K562 (cell line): Measurements from ENCODE around the gene ZNF460. TPM values are rescaled to one million over a fixed set of nuclear protein-coding genes. Genes with fewer than 3 reads are reported as not detected.

Source experiments
- BCL6 ChIP-seq: fragments of 250-450 bp; sonication (Bioruptor Pico); IDR thresholded peaks from 2 replicates; pipeline ENCODE4 v1.4.0; 2020
- CEBPG ChIP-seq, 3 experiments: fragments of 200-800 bp in 1 of 3; sonication (Bioruptor generic) in 1 of 3; sonication (generic) in 1 of 3; formaldehyde crosslinking in 1 of 3; IDR thresholded peaks in 2 of 3; conservative IDR thresholded peaks in 1 of 3; 2 replicates each; pipeline versions ENCODE4 v1.6.1 to v1.8.0; 2016 to 2022; ENCODE audit warnings: missing compliant biosample characterization in 2 of 3, missing genetic modification characterization in 2 of 3, mild to moderate bottlenecking in 1 of 3, missing genetic modification reagents in 1 of 3
- EP400 ChIP-seq: fragments of 450-650 bp; IDR thresholded peaks from 2 replicates; pipeline ENCODE4 v1.6.1; 2017; ENCODE audit warnings: antibody characterized with exemption, mild to moderate bottlenecking, moderate library complexity
- JUND ChIP-seq, 2 experiments: IDR thresholded peaks; 2 replicates in 1 of 2; 3 replicates in 1 of 2; pipeline ENCODE4 v1.6.1; 2011; ENCODE audit warnings: borderline replicate concordance in 2 of 2, low read depth in 2 of 2, low read length in 2 of 2, improper control_type of control experiment in 1 of 2, missing biosample characterization in 1 of 2, missing genetic modification characterization in 1 of 2, missing genetic modification reagents in 1 of 2
- POLR2A ChIP-seq: fragments of 450-650 bp; conservative IDR thresholded peaks from 2 replicates; pipeline ENCODE4 v1.6.1; 2016
- SIRT6 ChIP-seq: IDR thresholded peaks from one replicate; pipeline ENCODE4 v1.6.1; 2012; ENCODE audit warnings: low read depth, mild to moderate bottlenecking, control low read depth, inconsistent platforms, low read length, moderate library complexity
- SOX6 ChIP-seq: fragments of 450-650 bp; IDR thresholded peaks from 2 replicates; pipeline ENCODE4 v1.6.1; 2014; ENCODE audit warnings: mild to moderate bottlenecking
- ZNF318 ChIP-seq, 2 experiments: fragments of 450-650 bp; IDR thresholded peaks; 2 replicates each; pipeline ENCODE4 v1.6.1; 2016; ENCODE audit warnings: mild to moderate bottlenecking in 2 of 2, borderline replicate concordance in 1 of 2, low read depth in 1 of 2, moderate library complexity in 1 of 2
- ZNF407 ChIP-seq: fragments of 450-650 bp; IDR thresholded peaks from 2 replicates; pipeline ENCODE4 v1.6.1; 2016; ENCODE audit warnings: low read depth
- ZZZ3 ChIP-seq: fragments of 450-650 bp; IDR thresholded peaks from 2 replicates; pipeline ENCODE4 v1.6.1; 2016; ENCODE audit warnings: antibody characterized with exemption, mild to moderate bottlenecking, moderate library complexity
- polyA plus RNA-seq, 8 experiments: library from polyadenylated mRNA; depleted of rRNA in 4 of 8; stranded (reverse) in 5 of 8; unstranded in 3 of 8; fragments of >200 nt; fragmentation: Nextera tagmentation in 2 of 8; fragmentation: Illumina TruSeq in 1 of 8; extraction: Ambion mirVana in 2 of 8; extraction: Trizol in 1 of 8; gene quantifications; 2 replicates each; pipeline versions ENCODE4 v1.2.1 to v1.2.3, GENCODE V29; 2011 to 2014; ENCODE audit warnings: inconsistent platforms in 1 of 8, missing spikeins in 1 of 8
- total RNA-seq, 7 experiments: library from RNA; depleted of rRNA in 6 of 7; stranded (reverse); fragments of >200 nt in 6 of 7; fragmentation: Illumina TruSeq in 2 of 7; extraction: Trizol in 2 of 7; gene quantifications; 2 replicates each; pipeline versions ENCODE4 v1.2.1 to v1.2.3, GENCODE V29; 2011 to 2021; ENCODE audit warnings: low replicate concordance in 1 of 7

Gene ZNF460
- total and polyA plus RNA-seq, 9 of the 15 experiments (the other 6 are each of a cell fraction or from before 2014, with no cell fraction given), result 0.45 to 36.2 (median 16.6) TPM

GRCh38 chr19:57279418-57280164 lies 694 bp upstream of the ZNF460 start (continued):
- TF ChIP-seq ZNF318 (IDR thresholded peaks at IDR 0.05; ENCODE audit: borderline replicate concordance in 1 of 2, low read depth in 1 of 2), result 0 out of 4 replicates have a peak, but pooled peaks of 1 of the 2 experiments have one; percentile 48
- TF ChIP-seq POLR2A, result peak; percentile 95
- TF ChIP-seq CEBPG (CRISPR knock-in tag; IDR thresholded peaks at IDR 0.05), result peak; percentile 96
- TF ChIP-seq CEBPG (tag; conservative IDR thresholded peaks at IDR 0.05 in 1 of 2, IDR thresholded peaks at IDR 0.05 in 1 of 2), result peak; percentile 93 to 98
- TF ChIP-seq JUND (IDR thresholded peaks at IDR 0.05; ENCODE audit: borderline replicate concordance, low read depth, low read length), result peak; percentile 92
- TF ChIP-seq JUND (tag; IDR thresholded peaks at IDR 0.05; ENCODE audit: borderline replicate concordance, low read depth, low read length), result peak; percentile 89; the same call in 2 of the 3 replicates
- TF ChIP-seq EP400, result peak; percentile 100
- peak; percentile 82 for TF ChIP-seq ZNF407
- TF ChIP-seq SOX6, result peak; percentile 47
- TF ChIP-seq BCL6, result no peak
- TF ChIP-seq SIRT6, result no peak
- no peak for TF ChIP-seq ZZZ3
